ENCODE results near the gene CACNG3.

GRCh38 chr16:24396350-24397271 is 140.5 kb downstream of the CACNG3 start:
- TF ChIP-seq PHF8 (CRISPR knock-in tag; IDR thresholded peaks at IDR 0.05) = no peak
- TF ChIP-seq FOXA1 (IDR thresholded peaks at IDR 0.05) = no peak
- no peak for TF ChIP-seq FOXA1 (CRISPR knock-in tag; IDR thresholded peaks at IDR 0.05)
